ENCODE results near the gene ZNF644. TPM values are rescaled to one million over a fixed set of nuclear protein-coding genes. Genes with fewer than 3 reads are reported as not detected.
A peak's percentile ranks its signal among the peaks of the same experiment; 100 is the strongest.

The ZNF644 gene
- total and polyA plus RNA-seq, 2 donors (not counting 1 experiment from before 2014, with no cell fraction given), result 9.6 to 124 TPM

GRCh38 chr1:90948301-90948700 is 73.5 kb downstream of the ZNF644 start:
- ChIA-PET CTCF (interaction anchor here (0.8 to 1.6 kb wide), 2 partner anchors 15 to 19 kb away, joined by 3 to 5 read pairs; no protein-coding TSS in a partner anchor), POLR2A (no interaction called here)
- Histone ChIP-seq H3K4me1 (ENCODE audit: control insufficient read depth in 2 of 2, insufficient read depth in 2 of 2, low read length in 2 of 2) (peaks cover 2 to 4% of the 10 kb centered on the region in 2 donors), H4K20me1 (ENCODE audit: control insufficient read depth, insufficient read depth, low read length, poor library complexity, severe bottlenecking) (peaks cover 67% of the 10 kb centered on the region), H3K9me3 (ENCODE audit: control extremely low read depth in 1 of 3, control insufficient read depth in 2 of 3, insufficient read depth in 1 of 3, low read length in 2 of 3) (no peaks in the 10 kb centered on the region), H2AFZ (ENCODE audit: insufficient read depth, low read depth, low read length, poor library complexity, severe bottlenecking) (no peak overlapping the region), H3K79me2 (ENCODE audit: control insufficient read depth, insufficient read depth, low read length) (peaks cover 81% of the 10 kb centered on the region), H3K27me3 (replicated peaks in 1 of 4; ENCODE audit: control extremely low read depth in 1 of 4, control insufficient read depth in 3 of 4, insufficient read depth in 4 of 4, low read length in 3 of 4) (no peaks in the 10 kb centered on the region), H3K9ac (ENCODE audit: low read length) (no peak overlapping the region), H3K36me3 (replicated peaks in 1 of 2; ENCODE audit: control extremely low read depth in 1 of 2, control insufficient read depth in 1 of 2, extremely low read depth in 1 of 2, insufficient read depth in 2 of 2, low read length in 1 of 2) (peaks cover 0 to 9% of the 10 kb centered on the region in 2 experiments), H3K27ac (ENCODE audit: low read length in 2 of 2) (no peak overlapping the region), H3K4me2 (replicated peaks; ENCODE audit: low read depth, low read length, poor library complexity, severe bottlenecking) (no peak overlapping the region), H3K4me3 (ENCODE audit: control extremely low read depth in 1 of 5, extremely low read depth in 1 of 5, insufficient read depth in 1 of 5, low read depth in 2 of 5, low read length in 4 of 5) (no peak overlapping the region)
- intact Hi-C loops (cut with micrococcal nuclease), result no loop called here
- WGBS (ENCODE audit: insufficient coverage), result 100% methylated on average over 5 of the region's 7 CpGs
- Mint-ChIP-seq H3K4me3 (no peak overlapping the region), H3K27ac (no peak overlapping the region), H3K4me1 (peaks cover 44% of the 10 kb centered on the region), H3K9me3 (ENCODE audit: insufficient read depth) (no peaks in the 10 kb centered on the region), H3K27me3 (no peaks in the 10 kb centered on the region)
- DNase-seq (no peak), ATAC-seq (ENCODE audit: low read depth) (no peak)
- TF ChIP-seq EZH2 (IDR thresholded peaks at IDR 0.05; ENCODE audit: borderline replicate concordance, insufficient read depth, low read depth, low read length, poor library complexity, severe bottlenecking) (no peak), CTCF (IDR thresholded peaks at IDR 0.05) (no peak)

- TF ChIP-seq EZH2 (IDR thresholded peaks at IDR 0.05; ENCODE audit: borderline replicate concordance, insufficient read depth, low read depth, low read length, poor library complexity, severe bottlenecking), result no peak
- Histone ChIP-seq H3K27ac (ENCODE audit: low read length in 2 of 2) (no peak overlapping the region), H3K4me1 (ENCODE audit: control insufficient read depth in 2 of 2, insufficient read depth in 2 of 2, low read length in 2 of 2) (no peaks in the 10 kb centered on the region), H3K4me3 (ENCODE audit: control extremely low read depth in 1 of 5, extremely low read depth in 1 of 5, insufficient read depth in 1 of 5, low read depth in 2 of 5, low read length in 4 of 5) (no peak overlapping the region), H3K36me3 (replicated peaks in 1 of 2; ENCODE audit: control extremely low read depth in 1 of 2, control insufficient read depth in 1 of 2, extremely low read depth in 1 of 2, insufficient read depth in 2 of 2, low read length in 1 of 2) (peaks cover 0 to 9% of the 10 kb centered on the region in 2 experiments), H4K20me1 (ENCODE audit: control insufficient read depth, insufficient read depth, low read length, poor library complexity, severe bottlenecking) (peaks cover 52% of the 10 kb centered on the region), H3K79me2 (ENCODE audit: control insufficient read depth, insufficient read depth, low read length) (peaks cover 72% of the 10 kb centered on the region), H3K4me2 (replicated peaks; ENCODE audit: low read depth, low read length, poor library complexity, severe bottlenecking) (no peak overlapping the region), H3K27me3 (replicated peaks in 1 of 4; ENCODE audit: control extremely low read depth in 1 of 4, control insufficient read depth in 3 of 4, insufficient read depth in 4 of 4, low read length in 3 of 4) (no peaks in the 10 kb centered on the region), H3K9ac (ENCODE audit: low read length) (no peak overlapping the region), H3K9me3 (ENCODE audit: control extremely low read depth in 1 of 3, control insufficient read depth in 2 of 3, insufficient read depth in 1 of 3, low read length in 2 of 3) (no peaks in the 10 kb centered on the region), H2AFZ (ENCODE audit: insufficient read depth, low read depth, low read length, poor library complexity, severe bottlenecking) (no peak overlapping the region)
- intact Hi-C loops (cut with micrococcal nuclease), result no loop called here
- Mint-ChIP-seq H3K4me1 (peaks cover 31% of the 10 kb centered on the region), H3K4me3 (no peak overlapping the region), H3K27me3 (no peaks in the 10 kb centered on the region), H3K27ac (peak overlapping the region; percentile 6), H3K9me3 (ENCODE audit: insufficient read depth) (no peaks in the 10 kb centered on the region)
- WGBS (ENCODE audit: insufficient coverage), result no CpG with 5 or more reads among the region's 1 CpG
- CTCF ChIA-PET, result interaction anchor here (1.0 kb wide), 1 partner anchor 9 kb away, joined by 3 read pairs; no protein-coding TSS in a partner anchor
- no peak for DNase-seq
- ATAC-seq (ENCODE audit: low read depth), result no peak
- POLR2A ChIA-PET, result no interaction called here
Observed at GRCh38 chr1:90946630-90947029, 75.2 kb downstream of the ZNF644 start.
